ENCODE results near the gene FRG1. TPM values are rescaled to one million over a fixed set of nuclear protein-coding genes. Genes with fewer than 3 reads are reported as not detected.
"Not testable (repeated sequence)": the region's sequence is repeated elsewhere in the genome, so short reads cannot be mapped to it uniquely, and the experiment has no call there.

FRG1 gene
- total RNA-seq, 2 donors from 2014 or later = 16.4 to 23.9 TPM

- H3K4me3 ChIP-seq = no peak overlapping the region
- no peaks in the 10 kb centered on the region for H3K27me3 ChIP-seq (replicated peaks; ENCODE audit: insufficient read depth)
- no peak overlapping the region for H3K27ac ChIP-seq
- no peaks in the 10 kb centered on the region for H3K9me3 ChIP-seq
- no peaks in the 10 kb centered on the region for H3K36me3 ChIP-seq
- TF ChIP-seq CTCF (IDR thresholded peaks at IDR 0.05) = no peak
- DNase-seq (ENCODE audit: low spot score) = no peak
- no peak for ATAC-seq (ENCODE audit: insufficient number of reproducible peaks, low FRiP score, low read depth)
- H3K4me1 ChIP-seq (ENCODE audit: control insufficient read depth in 1 of 2, low read depth in 2 of 2) = no peaks in the 10 kb centered on the region
These were observed 33.0 kb downstream of the FRG1 start for GRCh38 chr4:189973646-189974045.

GRCh38 chr4:189974056-189974455 lies 33.4 kb downstream of the FRG1 start:
- no peak for TF ChIP-seq CTCF (IDR thresholded peaks at IDR 0.05)
- H3K36me3 ChIP-seq = no peaks in the 10 kb centered on the region
- no peaks in the 10 kb centered on the region for H3K27me3 ChIP-seq (replicated peaks; ENCODE audit: insufficient read depth)
- H3K27ac ChIP-seq = no peak overlapping the region
- H3K9me3 ChIP-seq = no peaks in the 10 kb centered on the region
- H3K4me3 ChIP-seq = no peak overlapping the region
- DNase-seq (ENCODE audit: low spot score) (no peak), ATAC-seq (ENCODE audit: insufficient number of reproducible peaks, low FRiP score, low read depth) (no peak)
- no peaks in the 10 kb centered on the region for H3K4me1 ChIP-seq (ENCODE audit: control insufficient read depth in 1 of 2, low read depth in 2 of 2)

GRCh38 chr4:189979196-189980047 lies 38.8 kb downstream of the FRG1 start:
- Histone ChIP-seq H3K4me1 (ENCODE audit: control insufficient read depth in 1 of 2, low read depth in 2 of 2) (no peaks in the 10 kb centered on the region), H3K9me3 (no peaks in the 10 kb centered on the region), H3K4me3 (no peak overlapping the region), H3K27ac (no peak overlapping the region), H3K36me3 (no peaks in the 10 kb centered on the region), H3K27me3 (replicated peaks; ENCODE audit: insufficient read depth) (no peaks in the 10 kb centered on the region)
- ATAC-seq (ENCODE audit: insufficient number of reproducible peaks, low FRiP score, low read depth) (no peak), DNase-seq (ENCODE audit: low spot score) (no peak)
- TF ChIP-seq CTCF (IDR thresholded peaks at IDR 0.05) = no peak

- DNase-seq (ENCODE audit: low spot score); H3K36me3 ChIP-seq; ATAC-seq (ENCODE audit: insufficient number of reproducible peaks, low FRiP score, low read depth); H3K9me3 ChIP-seq; H3K4me3 ChIP-seq; H3K27ac ChIP-seq; H3K27me3 ChIP-seq (replicated peaks; ENCODE audit: insufficient read depth); H3K4me1 ChIP-seq (ENCODE audit: control insufficient read depth in 1 of 2, low read depth in 2 of 2): not testable (repeated sequence)
These were observed 39.6 kb downstream of the FRG1 start for GRCh38 chr4:189980292-189980691.

- Histone ChIP-seq H3K27ac (no peak overlapping the region), H3K9me3 (no peaks in the 10 kb centered on the region), H3K4me1 (ENCODE audit: control insufficient read depth in 1 of 2, low read depth in 2 of 2) (no peaks in the 10 kb centered on the region), H3K27me3 (replicated peaks; ENCODE audit: insufficient read depth) (no peaks in the 10 kb centered on the region), H3K4me3 (no peak overlapping the region), H3K36me3 (no peaks in the 10 kb centered on the region)
- TF ChIP-seq CTCF (IDR thresholded peaks at IDR 0.05) = no peak
- ATAC-seq (ENCODE audit: insufficient number of reproducible peaks, low FRiP score, low read depth) (no peak), DNase-seq (ENCODE audit: low spot score) (no peak)
These were observed 41.3 kb downstream of the FRG1 start for GRCh38 chr4:189981970-189982369.

- not testable (repeated sequence) for H3K9me3 ChIP-seq; H3K4me3 ChIP-seq; H3K4me1 ChIP-seq (ENCODE audit: control insufficient read depth in 1 of 2, low read depth in 2 of 2); H3K27me3 ChIP-seq (replicated peaks; ENCODE audit: insufficient read depth); ATAC-seq (ENCODE audit: insufficient number of reproducible peaks, low FRiP score, low read depth); H3K27ac ChIP-seq; DNase-seq (ENCODE audit: low spot score); H3K36me3 ChIP-seq
These were observed 43.3 kb downstream of the FRG1 start for GRCh38 chr4:189983916-189984526.

- not testable (repeated sequence) for H3K27ac ChIP-seq; H3K4me1 ChIP-seq (ENCODE audit: control insufficient read depth in 1 of 2, low read depth in 2 of 2); ATAC-seq (ENCODE audit: insufficient number of reproducible peaks, low FRiP score, low read depth); H3K9me3 ChIP-seq; H3K27me3 ChIP-seq (replicated peaks; ENCODE audit: insufficient read depth); H3K36me3 ChIP-seq; DNase-seq (ENCODE audit: low spot score); H3K4me3 ChIP-seq
These were observed 44.0 kb downstream of the FRG1 start for GRCh38 chr4:189984661-189985060.

- ATAC-seq (ENCODE audit: insufficient number of reproducible peaks, low FRiP score, low read depth); H3K4me1 ChIP-seq (ENCODE audit: control insufficient read depth in 1 of 2, low read depth in 2 of 2): not testable (repeated sequence)
These were observed 45.1 kb downstream of the FRG1 start for GRCh38 chr4:189985651-189986243.

More at GRCh38 chr4:189985651-189986243, 45.1 kb downstream of the FRG1 start:
- not testable (repeated sequence) for H3K4me3 ChIP-seq; H3K27me3 ChIP-seq (replicated peaks; ENCODE audit: insufficient read depth); H3K36me3 ChIP-seq; H3K9me3 ChIP-seq; DNase-seq (ENCODE audit: low spot score); H3K27ac ChIP-seq
